ENCODE data around the gene GPAT3.

DNA sequence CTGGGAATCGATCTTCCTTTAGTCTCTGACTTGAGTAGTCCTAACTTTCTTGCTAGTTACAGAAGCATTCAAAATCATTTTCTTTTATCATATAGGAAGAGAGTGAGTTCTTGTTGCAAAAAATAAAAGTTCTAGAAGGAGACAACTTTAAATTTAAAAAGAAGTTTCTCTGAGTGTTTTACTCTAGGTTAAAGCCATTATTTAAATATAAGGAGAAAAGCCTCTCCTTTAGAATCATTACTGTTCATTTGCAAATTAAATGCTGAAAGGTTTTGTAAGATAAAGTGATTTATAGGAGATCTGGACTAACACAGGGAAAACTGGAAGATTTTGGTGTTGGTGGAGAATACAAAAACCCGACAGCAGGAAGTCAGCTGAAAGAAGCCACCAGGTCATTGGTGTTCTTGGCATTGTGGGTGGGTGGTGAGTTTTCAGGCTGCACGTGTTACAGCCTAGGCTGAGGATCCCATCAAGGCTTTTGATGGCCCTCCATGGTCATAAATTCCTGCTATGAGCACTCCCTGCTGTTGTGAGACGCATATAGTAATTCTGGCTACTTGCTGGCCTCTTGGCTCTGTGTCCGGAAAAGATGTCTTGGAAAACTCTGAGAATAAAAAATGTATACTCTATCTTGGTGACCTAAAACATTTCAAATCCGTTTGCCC lies 81.6 kb downstream of the GPAT3 start:
- TF ChIP-seq, protein P1, sequence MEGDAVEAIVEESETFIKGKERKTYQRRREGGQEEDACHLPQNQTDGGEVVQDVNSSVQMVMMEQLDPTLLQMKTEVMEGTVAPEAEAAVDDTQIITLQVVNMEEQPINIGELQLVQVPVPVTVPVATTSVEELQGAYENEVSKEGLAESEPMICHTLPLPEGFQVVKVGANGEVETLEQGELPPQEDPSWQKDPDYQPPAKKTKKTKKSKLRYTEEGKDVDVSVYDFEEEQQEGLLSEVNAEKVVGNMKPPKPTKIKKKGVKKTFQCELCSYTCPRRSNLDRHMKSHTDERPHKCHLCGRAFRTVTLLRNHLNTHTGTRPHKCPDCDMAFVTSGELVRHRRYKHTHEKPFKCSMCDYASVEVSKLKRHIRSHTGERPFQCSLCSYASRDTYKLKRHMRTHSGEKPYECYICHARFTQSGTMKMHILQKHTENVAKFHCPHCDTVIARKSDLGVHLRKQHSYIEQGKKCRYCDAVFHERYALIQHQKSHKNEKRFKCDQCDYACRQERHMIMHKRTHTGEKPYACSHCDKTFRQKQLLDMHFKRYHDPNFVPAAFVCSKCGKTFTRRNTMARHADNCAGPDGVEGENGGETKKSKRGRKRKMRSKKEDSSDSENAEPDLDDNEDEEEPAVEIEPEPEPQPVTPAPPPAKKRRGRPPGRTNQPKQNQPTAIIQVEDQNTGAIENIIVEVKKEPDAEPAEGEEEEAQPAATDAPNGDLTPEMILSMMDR (conservative IDR thresholded peaks at IDR 0.05): no peak
- TF ChIP-seq EZH2 (IDR thresholded peaks at IDR 0.05; ENCODE audit: low read depth): no peak

Measured in PC-9 (cell line).